HG03439 (cell line): ENCODE data around the gene EFS.

Experiments
- ATAC-seq: cut with Tn5 transposase; IDR thresholded peaks from one replicate; pipeline ENCODE4 v1.9.1; 2021; ENCODE audit warnings: mild to moderate bottlenecking, moderate library complexity; ENCODE audit not compliant: unreplicated experiment

EFS gene

GRCh38 chr14:23307687-23308644 is 57.0 kb downstream of the EFS start:
- no peak for ATAC-seq

GRCh38 chr14:23307146-23307530 is 57.8 kb downstream of the EFS start:
- no peak for ATAC-seq

DNA sequence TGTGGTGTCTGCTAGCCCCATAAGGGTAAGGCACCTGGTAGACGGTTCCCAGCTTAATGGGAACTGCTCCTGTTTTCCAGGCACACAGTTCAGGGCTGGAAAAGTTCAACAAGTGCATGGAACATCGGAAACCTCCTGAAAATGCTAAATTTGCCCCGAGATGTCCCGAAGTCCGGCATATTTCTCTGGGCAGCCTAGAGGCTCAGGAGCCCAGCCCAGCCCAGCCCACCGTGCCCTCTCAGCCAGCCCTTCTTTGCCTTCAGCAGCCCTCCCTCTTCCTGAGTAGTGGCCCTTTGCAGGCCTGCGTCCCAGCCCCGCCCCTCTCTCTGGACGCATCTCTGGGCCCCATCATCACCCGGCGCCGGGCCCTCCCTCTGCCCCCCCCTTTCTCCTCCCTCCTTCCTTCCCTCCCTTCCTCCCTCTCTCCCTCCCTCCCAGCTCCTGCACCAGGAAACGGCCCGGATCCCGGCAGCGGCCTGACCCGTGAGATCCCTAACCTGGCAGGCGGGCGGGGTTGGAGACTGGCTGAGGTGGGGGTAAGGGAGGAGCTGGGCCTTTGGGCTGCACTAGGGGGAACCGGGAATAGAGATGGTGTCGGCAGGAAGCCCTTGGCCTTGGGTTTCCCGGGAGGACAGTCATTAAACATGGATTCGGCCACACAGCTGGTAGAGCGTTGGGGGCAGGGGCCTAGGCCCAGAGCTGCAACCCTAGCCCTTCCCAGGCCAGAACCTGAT is 58.4 kb downstream of the EFS start, which contains the start of gene BCL2L2:
Gene BCL2L2, plus strand, starts transcription at position 422 of the 734 bp plus-strand sequence. CDS start 935 bp downstream, outside the sequence.
- no peak for ATAC-seq
